Dendritic cell treated with granulocyte-macrophage colony-stimulating factor and Interleukin-4, amounts not matched to agents 40 ng/mL and 50 ng/mL, for 4 days (primary cell): ENCODE results near the gene AOPEP.

ENCODE experiments used
- H3K27ac Mint-ChIP-seq: one replicate; pipeline ENCODE4 v1.8.0; 2022; ENCODE audit warnings: mild to moderate bottlenecking, mixed read lengths
- H3K27me3 Mint-ChIP-seq: one replicate; pipeline ENCODE4 v1.8.0; 2022; ENCODE audit warnings: mild to moderate bottlenecking, mixed read lengths
- H3K36me3 Mint-ChIP-seq: one replicate; pipeline ENCODE4 v1.8.0; 2022; ENCODE audit warnings: low read depth, mixed read lengths
- H3K4me1 Mint-ChIP-seq: one replicate; pipeline ENCODE4 v1.8.0; 2022; ENCODE audit warnings: low read depth, mixed read lengths
- H3K4me3 Mint-ChIP-seq: one replicate; pipeline ENCODE4 v1.8.0; 2022; ENCODE audit warnings: mild to moderate bottlenecking, moderate library complexity, mixed read lengths
- H3K9me3 Mint-ChIP-seq: one replicate; pipeline ENCODE4 v1.8.0; 2022; ENCODE audit warnings: mixed read lengths
- intact Hi-C: fragments of 100-400 bp; cut with micrococcal nuclease; formaldehyde crosslinking; loops from one replicate; pipeline ENCODE4 v1.15.0; 2022

AOPEP gene

DNA sequence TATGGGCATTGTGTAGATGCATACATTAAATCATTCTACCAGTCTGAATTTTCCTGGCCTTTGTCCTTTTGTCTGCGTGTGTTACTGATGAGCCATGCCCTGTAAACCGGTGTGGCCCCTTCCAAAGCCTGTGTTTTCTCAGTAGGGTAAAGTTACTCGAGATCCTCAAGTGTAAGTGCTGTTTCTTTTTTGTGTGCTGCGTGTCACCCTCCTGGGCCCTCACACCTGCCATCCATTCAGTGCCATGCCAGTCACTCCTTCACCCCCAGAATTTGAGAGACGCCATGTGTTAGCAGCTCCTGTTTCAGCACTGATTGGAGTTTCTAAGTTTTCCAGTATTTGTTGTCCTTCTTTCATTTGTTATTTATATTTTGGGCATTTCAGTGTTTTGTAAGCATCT is 302.8 kb downstream of the AOPEP start:
- Mint-ChIP-seq H3K27ac (no peak overlapping the region), H3K4me3 (no peak overlapping the region), H3K9me3 (no peaks in the 10 kb centered on the region), H3K36me3 (no peaks in the 10 kb centered on the region), H3K4me1 (no peaks in the 10 kb centered on the region), H3K27me3 (no peaks in the 10 kb centered on the region)
- intact Hi-C loops: no loop called here

DNA sequence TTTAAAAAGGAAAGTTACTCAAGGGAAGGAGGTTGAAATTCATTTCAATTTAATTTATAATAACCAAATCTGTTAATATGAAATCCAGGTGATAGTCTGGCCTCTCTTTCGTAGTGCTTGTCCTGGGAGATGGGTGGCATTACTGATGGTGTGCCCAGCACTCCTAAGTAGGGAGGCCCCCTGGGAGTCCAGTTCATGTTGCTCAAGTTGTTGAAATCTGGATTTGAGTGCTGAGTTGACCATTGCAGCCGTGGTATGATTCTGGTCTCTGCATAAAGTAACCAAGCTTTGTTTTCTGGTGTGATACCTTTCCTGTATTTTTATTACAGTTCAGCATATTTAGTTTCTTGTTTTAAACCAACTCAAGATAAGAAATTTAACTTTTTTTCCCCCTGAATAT is 303.2 kb downstream of the AOPEP start:
- Mint-ChIP-seq H3K27me3 (no peaks in the 10 kb centered on the region), H3K4me1 (no peaks in the 10 kb centered on the region), H3K9me3 (no peaks in the 10 kb centered on the region), H3K4me3 (no peak overlapping the region), H3K36me3 (no peaks in the 10 kb centered on the region), H3K27ac (no peak overlapping the region)
- intact Hi-C loops: no loop called here

DNA sequence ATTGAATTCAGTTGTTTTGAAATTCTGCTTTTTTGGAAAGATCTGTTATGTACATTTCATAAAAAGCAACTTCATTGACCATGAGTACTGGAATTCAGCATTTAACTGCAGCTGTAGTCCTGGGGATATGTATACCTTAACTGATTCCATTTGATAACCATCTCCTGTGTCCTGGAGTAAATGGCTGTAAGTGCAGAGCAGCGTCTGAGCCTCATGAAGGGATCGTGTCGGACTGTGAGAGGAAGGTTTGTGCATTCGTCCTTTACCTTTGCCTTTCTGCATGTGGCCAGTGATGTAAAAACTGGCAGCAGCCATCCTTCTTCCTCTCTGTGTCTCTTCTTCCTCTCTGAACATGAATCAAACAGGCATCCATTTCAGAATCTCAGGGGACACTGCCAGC is 303.8 kb downstream of the AOPEP start:
- H3K27ac Mint-ChIP-seq: no peak overlapping the region
- H3K9me3 Mint-ChIP-seq: no peaks in the 10 kb centered on the region
- no peaks in the 10 kb centered on the region for H3K4me1 Mint-ChIP-seq
- H3K4me3 Mint-ChIP-seq: no peak overlapping the region
- H3K36me3 Mint-ChIP-seq: no peaks in the 10 kb centered on the region
- no peaks in the 10 kb centered on the region for H3K27me3 Mint-ChIP-seq
- intact Hi-C loops: no loop called here

GRCh38 chr9:95030920-95031642 is 304.6 kb downstream of the AOPEP start:
- H3K27ac Mint-ChIP-seq: no peak overlapping the region
- intact Hi-C loops: no loop called here
- H3K36me3 Mint-ChIP-seq: no peaks in the 10 kb centered on the region
- no peak overlapping the region for H3K4me3 Mint-ChIP-seq
- no peaks in the 10 kb centered on the region for H3K27me3 Mint-ChIP-seq
- no peaks in the 10 kb centered on the region for H3K9me3 Mint-ChIP-seq
- H3K4me1 Mint-ChIP-seq: no peaks in the 10 kb centered on the region

- H3K36me3 Mint-ChIP-seq: no peaks in the 10 kb centered on the region
- H3K27ac Mint-ChIP-seq: no peak overlapping the region
- intact Hi-C loops: no loop called here
Observed at GRCh38 chr9:95031711-95032461, 305.4 kb downstream of the AOPEP start.

GRCh38 chr9:95032580-95033341 is 306.3 kb downstream of the AOPEP start:
- Mint-ChIP-seq H3K36me3 (no peaks in the 10 kb centered on the region), H3K27ac (no peak overlapping the region), H3K4me1 (peaks cover 6% of the 10 kb centered on the region), H3K4me3 (no peak overlapping the region), H3K27me3 (no peaks in the 10 kb centered on the region), H3K9me3 (no peaks in the 10 kb centered on the region)
- intact Hi-C loops: no loop called here

More at GRCh38 chr9:95031711-95032461, 305.4 kb downstream of the AOPEP start:
- H3K4me3 Mint-ChIP-seq: no peak overlapping the region
- no peaks in the 10 kb centered on the region for H3K27me3 Mint-ChIP-seq
- peaks cover 6% of the 10 kb centered on the region for H3K4me1 Mint-ChIP-seq
- no peaks in the 10 kb centered on the region for H3K9me3 Mint-ChIP-seq

DNA sequence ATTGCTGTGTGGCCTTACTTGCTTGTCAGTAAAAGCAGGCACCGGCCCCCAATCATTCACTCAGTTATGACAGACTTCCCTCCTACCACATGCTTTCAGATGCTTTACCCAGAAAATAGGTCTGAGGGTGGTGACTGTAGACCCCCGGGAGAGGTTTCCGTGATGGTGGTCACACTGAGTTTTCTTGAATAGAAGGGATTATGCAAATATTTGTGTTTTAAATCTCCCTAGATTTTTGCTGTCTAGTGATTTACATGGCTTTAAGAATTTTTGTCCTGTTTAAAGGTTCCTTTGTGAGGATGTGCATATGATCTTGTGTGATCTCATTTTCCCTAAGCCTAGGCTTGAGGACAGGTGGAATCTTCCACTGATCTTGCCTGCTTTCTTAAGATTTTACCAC is 309.3 kb downstream of the AOPEP start:
- Mint-ChIP-seq H3K27me3 (no peaks in the 10 kb centered on the region), H3K4me3 (no peak overlapping the region), H3K27ac (no peak overlapping the region), H3K4me1 (peaks cover 6% of the 10 kb centered on the region), H3K36me3 (no peaks in the 10 kb centered on the region), H3K9me3 (no peaks in the 10 kb centered on the region)
- intact Hi-C loops: no loop called here

GRCh38 chr9:95036676-95037075 is 310.2 kb downstream of the AOPEP start:
- Mint-ChIP-seq H3K4me3 (no peak overlapping the region), H3K27me3 (no peaks in the 10 kb centered on the region)
- intact Hi-C loops: no loop called here

DNA sequence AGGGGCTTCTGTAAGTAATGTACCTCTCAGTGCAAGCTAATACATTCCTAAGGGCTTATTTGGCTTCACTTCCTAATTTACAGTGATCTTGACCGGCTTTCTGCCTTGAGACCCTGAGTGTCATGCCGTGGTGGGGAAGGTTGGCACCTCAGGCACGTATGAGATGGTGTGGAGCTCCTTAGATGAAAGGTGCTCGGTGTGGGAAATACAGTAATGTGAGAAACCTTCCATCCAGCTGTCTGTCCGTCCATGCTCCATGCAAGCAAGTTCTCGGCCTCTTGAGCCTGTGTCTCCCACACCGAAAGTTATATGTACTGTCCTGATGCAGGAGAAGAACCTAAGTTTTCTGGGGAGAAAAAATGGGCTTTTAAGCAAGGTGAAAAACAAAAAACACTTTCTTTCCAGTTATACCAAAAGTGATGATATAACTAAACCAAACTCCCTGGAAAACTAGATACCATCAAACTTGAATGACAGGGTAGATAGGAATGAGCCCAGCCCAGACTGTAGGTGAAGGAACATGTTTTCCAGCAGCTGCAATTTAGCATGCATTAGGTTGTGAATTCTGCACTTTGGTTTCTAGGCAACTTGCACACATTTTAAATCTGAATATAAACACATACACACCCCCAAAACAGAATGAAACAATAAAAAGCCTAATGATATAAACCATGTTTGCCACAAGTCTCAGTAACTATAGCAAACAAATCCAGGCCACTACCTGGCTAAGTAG is 311.5 kb downstream of the AOPEP start:
- intact Hi-C loops: no loop called here
- H3K4me3 Mint-ChIP-seq: no peak overlapping the region
- peaks cover 6% of the 10 kb centered on the region for H3K4me1 Mint-ChIP-seq
- H3K27ac Mint-ChIP-seq: no peak overlapping the region
- H3K27me3 Mint-ChIP-seq: no peaks in the 10 kb centered on the region
- no peaks in the 10 kb centered on the region for H3K9me3 Mint-ChIP-seq
- no peaks in the 10 kb centered on the region for H3K36me3 Mint-ChIP-seq

More at GRCh38 chr9:95036676-95037075, 310.2 kb downstream of the AOPEP start:
- H3K27ac Mint-ChIP-seq: no peak overlapping the region
- no peaks in the 10 kb centered on the region for H3K9me3 Mint-ChIP-seq
- no peaks in the 10 kb centered on the region for H3K36me3 Mint-ChIP-seq
- peaks cover 6% of the 10 kb centered on the region for H3K4me1 Mint-ChIP-seq

DNA sequence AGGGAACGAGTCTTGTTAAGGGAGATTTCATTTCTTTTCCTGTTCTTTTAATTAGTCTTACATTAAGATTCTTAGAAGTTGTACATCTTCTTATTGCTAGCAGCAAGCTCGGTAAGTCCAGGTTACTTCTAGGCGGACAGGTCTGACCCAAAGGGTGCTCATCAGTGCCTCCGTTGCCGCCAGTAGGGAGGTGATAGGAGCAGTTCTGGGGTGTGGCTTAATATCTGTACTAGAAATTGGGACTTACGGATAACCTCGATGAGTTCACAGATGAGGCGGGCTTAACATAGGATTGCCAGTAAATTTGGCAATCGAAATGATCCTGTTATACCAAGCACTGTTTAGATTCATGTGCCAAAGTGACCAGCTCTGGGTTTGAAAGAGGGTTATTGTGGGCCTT is 312.2 kb downstream of the AOPEP start:
- H3K4me1 Mint-ChIP-seq: peaks cover 6% of the 10 kb centered on the region
- H3K27me3 Mint-ChIP-seq: no peaks in the 10 kb centered on the region
- H3K36me3 Mint-ChIP-seq: no peaks in the 10 kb centered on the region
- H3K27ac Mint-ChIP-seq: no peak overlapping the region
- no peaks in the 10 kb centered on the region for H3K9me3 Mint-ChIP-seq
- H3K4me3 Mint-ChIP-seq: no peak overlapping the region
- intact Hi-C loops: no loop called here

GRCh38 chr9:95040106-95040505 is 313.6 kb downstream of the AOPEP start:
- H3K4me1 Mint-ChIP-seq: peaks cover 6% of the 10 kb centered on the region
- H3K36me3 Mint-ChIP-seq: no peaks in the 10 kb centered on the region
- no peak overlapping the region for H3K4me3 Mint-ChIP-seq
- H3K9me3 Mint-ChIP-seq: no peaks in the 10 kb centered on the region
- intact Hi-C loops: no loop called here
- peaks cover 1% of the 10 kb centered on the region for H3K27me3 Mint-ChIP-seq
- H3K27ac Mint-ChIP-seq: no peak overlapping the region

GRCh38 chr9:95043826-95044225 is 317.3 kb downstream of the AOPEP start:
- peaks cover 3% of the 10 kb centered on the region for H3K4me1 Mint-ChIP-seq
- no peak overlapping the region for H3K27ac Mint-ChIP-seq
- H3K36me3 Mint-ChIP-seq: no peaks in the 10 kb centered on the region
- no peaks in the 10 kb centered on the region for H3K9me3 Mint-ChIP-seq
- intact Hi-C loops: no loop called here
- peaks cover 10% of the 10 kb centered on the region for H3K27me3 Mint-ChIP-seq
- no peak overlapping the region for H3K4me3 Mint-ChIP-seq

- intact Hi-C loops: no loop called here
- peaks cover 6% of the 10 kb centered on the region for H3K4me1 Mint-ChIP-seq
- no peaks in the 10 kb centered on the region for H3K36me3 Mint-ChIP-seq
- no peak overlapping the region for H3K4me3 Mint-ChIP-seq
- no peak overlapping the region for H3K27ac Mint-ChIP-seq
- H3K27me3 Mint-ChIP-seq: peaks cover 17% of the 10 kb centered on the region
- no peaks in the 10 kb centered on the region for H3K9me3 Mint-ChIP-seq
Observed at GRCh38 chr9:95044731-95045508, 318.4 kb downstream of the AOPEP start.
